Fibroblast of lung (primary cell): ENCODE measurements around the gene SUZ12.

ENCODE experiments used
- CTCF ChIP-seq, 2 donors: IDR thresholded peaks in 1 of 2; conservative IDR thresholded peaks in 1 of 2; 1 replicate in 1 of 2; 2 replicates in 1 of 2; pipeline ENCODE4 v1.5.1; 2011 to 2012; ENCODE audit warnings: low read length in 2 of 2, control low read depth in 1 of 2, inconsistent platforms in 1 of 2, low read depth in 1 of 2, mild to moderate bottlenecking in 1 of 2
- EZH2 ChIP-seq: IDR thresholded peaks from 2 replicates; pipeline ENCODE4 v1.5.1; 2012; ENCODE audit warnings: low read length, control low read depth, mild to moderate bottlenecking; ENCODE audit errors: missing control alignments

- TF ChIP-seq CTCF (conservative IDR thresholded peaks at IDR 0.05 in 1 of 2, IDR thresholded peaks at IDR 0.05 in 1 of 2; ENCODE audit: low read depth in 1 of 2, low read length in 2 of 2) (no peak), EZH2 (no peak)
Observed at GRCh38 chr17:31997005-31997404, 60.2 kb downstream of the SUZ12 start.
